ENCODE data around the gene FETUB. TPM values are rescaled to one million over a fixed set of nuclear protein-coding genes. Genes with fewer than 3 reads are reported as not detected.

FETUB gene
- total RNA-seq, 1 experiment from 2014 or later, result not detected

DNA sequence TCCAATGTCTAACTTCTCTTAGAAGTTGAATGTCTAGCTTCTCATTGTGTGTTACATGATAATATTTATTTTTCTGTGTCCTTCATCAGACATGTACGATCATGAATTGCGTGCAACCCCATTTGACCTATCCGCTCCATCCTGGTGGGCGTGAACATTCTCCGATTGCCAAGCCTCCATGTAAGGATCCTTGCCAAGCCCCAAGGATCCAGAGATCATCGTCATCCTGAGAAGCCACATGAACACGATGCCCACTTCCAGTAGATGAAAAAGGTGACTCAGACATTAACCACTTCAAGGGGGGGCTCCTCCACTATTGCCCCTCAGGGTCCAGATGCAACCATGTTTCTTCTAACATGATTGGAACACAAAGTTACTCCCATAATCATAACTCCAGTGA is 51.5 kb downstream of the FETUB start:
- H3K27me3 ChIP-seq (replicated peaks; ENCODE audit: control insufficient read depth, insufficient read depth, low read length), result no peaks in the 10 kb centered on the region
- H3K4me1 ChIP-seq, result peaks cover 6% of the 10 kb centered on the region; the same call in 1 of the 2 replicates
- TF ChIP-seq, protein P1, sequence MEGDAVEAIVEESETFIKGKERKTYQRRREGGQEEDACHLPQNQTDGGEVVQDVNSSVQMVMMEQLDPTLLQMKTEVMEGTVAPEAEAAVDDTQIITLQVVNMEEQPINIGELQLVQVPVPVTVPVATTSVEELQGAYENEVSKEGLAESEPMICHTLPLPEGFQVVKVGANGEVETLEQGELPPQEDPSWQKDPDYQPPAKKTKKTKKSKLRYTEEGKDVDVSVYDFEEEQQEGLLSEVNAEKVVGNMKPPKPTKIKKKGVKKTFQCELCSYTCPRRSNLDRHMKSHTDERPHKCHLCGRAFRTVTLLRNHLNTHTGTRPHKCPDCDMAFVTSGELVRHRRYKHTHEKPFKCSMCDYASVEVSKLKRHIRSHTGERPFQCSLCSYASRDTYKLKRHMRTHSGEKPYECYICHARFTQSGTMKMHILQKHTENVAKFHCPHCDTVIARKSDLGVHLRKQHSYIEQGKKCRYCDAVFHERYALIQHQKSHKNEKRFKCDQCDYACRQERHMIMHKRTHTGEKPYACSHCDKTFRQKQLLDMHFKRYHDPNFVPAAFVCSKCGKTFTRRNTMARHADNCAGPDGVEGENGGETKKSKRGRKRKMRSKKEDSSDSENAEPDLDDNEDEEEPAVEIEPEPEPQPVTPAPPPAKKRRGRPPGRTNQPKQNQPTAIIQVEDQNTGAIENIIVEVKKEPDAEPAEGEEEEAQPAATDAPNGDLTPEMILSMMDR (IDR thresholded peaks at IDR 0.05; ENCODE audit: insufficient read depth in 1 of 2, low read depth in 1 of 2, low read length in 1 of 2, severe bottlenecking in 1 of 2, unreplicated experiment in 1 of 2), result no peak
- DNase-seq, result no peak
- H3K9me3 ChIP-seq, result no peaks in the 10 kb centered on the region
- BruUV-seq (replicated peaks), result no TSS peak
- no peaks in the 10 kb centered on the region for H3K36me3 Mint-ChIP-seq (ENCODE audit: insufficient read depth, unreplicated experiment)
- peaks cover 11% of the 10 kb centered on the region for H3K9me3 Mint-ChIP-seq (ENCODE audit: unreplicated experiment)
- intact Hi-C loops (cut with micrococcal nuclease; ENCODE audit: unreplicated experiment), result no loop called here
- no peak overlapping the region for H3K4me3 ChIP-seq (ENCODE audit: low read depth, low read length)
- ChIA-PET CTCF (no interaction called here), POLR2A (no interaction called here)
- no peak overlapping the region for H3K4me3 Mint-ChIP-seq (ENCODE audit: unreplicated experiment)
- H3K36me3 ChIP-seq (ENCODE audit: control insufficient read depth, insufficient read depth, low read length), result no peaks in the 10 kb centered on the region
- H3K27me3 Mint-ChIP-seq (ENCODE audit: insufficient read depth, unreplicated experiment), result no peaks in the 10 kb centered on the region
- H3K4me1 Mint-ChIP-seq (ENCODE audit: low read depth, unreplicated experiment), result peaks cover 12% of the 10 kb centered on the region
- no peak overlapping the region for H3K27ac Mint-ChIP-seq (ENCODE audit: unreplicated experiment)

DNA sequence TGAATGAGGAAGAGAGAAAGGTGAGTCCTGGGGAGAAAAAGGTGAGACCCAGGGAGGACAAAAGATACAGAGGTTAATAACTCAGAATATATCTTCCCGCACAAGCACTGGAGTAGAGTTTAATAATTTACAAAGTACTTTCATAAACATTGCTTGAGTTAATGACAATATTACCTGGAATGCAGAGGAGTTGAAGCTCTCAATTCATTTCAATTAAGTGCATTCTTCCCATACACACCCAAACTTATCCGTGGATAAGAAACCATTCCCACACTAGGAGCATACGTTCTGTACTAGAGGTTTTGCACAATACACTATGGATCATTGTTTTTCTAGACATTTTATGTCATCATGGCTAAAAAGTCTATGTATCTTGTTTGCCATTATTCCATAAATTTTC is 53.6 kb downstream of the FETUB start:
- BruUV-seq (replicated peaks), result no TSS peak

DNA sequence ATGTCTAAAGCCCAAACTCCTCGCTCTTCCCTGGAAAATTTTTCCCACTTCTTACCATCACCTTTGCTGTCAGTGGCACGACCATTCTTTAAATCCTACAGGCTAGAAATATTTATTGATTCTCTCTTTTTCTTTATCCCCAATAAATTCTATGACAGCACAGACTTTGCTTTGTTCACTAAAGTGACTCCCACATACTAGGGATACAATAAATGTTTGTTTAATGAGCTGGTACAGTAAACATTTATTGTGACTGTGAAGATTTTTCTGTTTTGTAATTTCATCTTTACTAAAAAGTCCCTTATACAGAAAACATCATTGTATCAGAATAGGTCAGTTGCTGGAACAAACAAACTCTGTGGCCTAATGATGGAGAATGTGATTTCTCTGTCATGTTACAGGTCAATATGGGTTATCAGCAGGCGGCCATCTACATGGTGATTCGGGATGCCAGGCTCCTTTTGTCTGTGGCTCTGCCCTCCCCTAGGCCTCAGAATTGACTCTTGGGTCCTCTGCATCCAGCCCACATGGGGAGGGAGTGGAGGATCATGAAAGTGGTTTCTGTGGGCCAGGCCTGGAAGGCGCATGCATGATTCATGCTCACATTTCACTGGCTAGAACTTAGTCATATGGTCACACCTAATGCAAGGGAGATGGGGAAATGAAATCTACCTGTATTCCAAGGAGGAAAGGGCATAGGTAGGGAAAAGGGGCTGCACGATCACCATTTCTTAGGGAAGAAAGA is 54.3 kb downstream of the FETUB start:
- TF ChIP-seq, protein P1 (IDR thresholded peaks at IDR 0.05; ENCODE audit: insufficient read depth in 1 of 2, low read depth in 1 of 2, low read length in 1 of 2, severe bottlenecking in 1 of 2, unreplicated experiment in 1 of 2), result no peak
- BruUV-seq (replicated peaks), result no TSS peak

More for the DNA sequence above, 53.6 kb downstream of the FETUB start:
- ChIA-PET POLR2A (no interaction called here), CTCF (no interaction called here)
- Histone ChIP-seq H3K36me3 (ENCODE audit: control insufficient read depth, insufficient read depth, low read length) (no peaks in the 10 kb centered on the region), H3K4me1 (peaks cover 6% of the 10 kb centered on the region; the same call in 1 of the 2 replicates), H3K27me3 (replicated peaks; ENCODE audit: control insufficient read depth, insufficient read depth, low read length) (no peaks in the 10 kb centered on the region), H3K9me3 (no peaks in the 10 kb centered on the region), H3K4me3 (ENCODE audit: low read depth, low read length) (no peak overlapping the region)
- DNase-seq, result no peak
- H3K4me1 Mint-ChIP-seq (ENCODE audit: low read depth, unreplicated experiment), result peaks cover 12% of the 10 kb centered on the region
- TF ChIP-seq, protein P1 (IDR thresholded peaks at IDR 0.05; ENCODE audit: insufficient read depth in 1 of 2, low read depth in 1 of 2, low read length in 1 of 2, severe bottlenecking in 1 of 2, unreplicated experiment in 1 of 2), result no peak
- no peak overlapping the region for H3K4me3 Mint-ChIP-seq (ENCODE audit: unreplicated experiment)
- intact Hi-C loops (cut with micrococcal nuclease; ENCODE audit: unreplicated experiment), result no loop called here
- H3K27me3 Mint-ChIP-seq (ENCODE audit: insufficient read depth, unreplicated experiment), result no peaks in the 10 kb centered on the region
- H3K36me3 Mint-ChIP-seq (ENCODE audit: insufficient read depth, unreplicated experiment), result no peaks in the 10 kb centered on the region
- no peak overlapping the region for H3K27ac Mint-ChIP-seq (ENCODE audit: unreplicated experiment)
- peaks cover 10% of the 10 kb centered on the region for H3K9me3 Mint-ChIP-seq (ENCODE audit: unreplicated experiment)

More for the DNA sequence above, 54.3 kb downstream of the FETUB start:
- ChIA-PET CTCF (no interaction called here), POLR2A (no interaction called here)
- no peak for DNase-seq
- Mint-ChIP-seq H3K36me3 (ENCODE audit: insufficient read depth, unreplicated experiment) (no peaks in the 10 kb centered on the region), H3K4me1 (ENCODE audit: low read depth, unreplicated experiment) (peaks cover 12% of the 10 kb centered on the region), H3K27me3 (ENCODE audit: insufficient read depth, unreplicated experiment) (no peaks in the 10 kb centered on the region), H3K4me3 (ENCODE audit: unreplicated experiment) (no peak overlapping the region), H3K27ac (ENCODE audit: unreplicated experiment) (no peak overlapping the region), H3K9me3 (ENCODE audit: unreplicated experiment) (peaks cover 10% of the 10 kb centered on the region)
- Histone ChIP-seq H3K9me3 (no peaks in the 10 kb centered on the region), H3K4me3 (ENCODE audit: low read depth, low read length) (no peak overlapping the region), H3K27me3 (replicated peaks; ENCODE audit: control insufficient read depth, insufficient read depth, low read length) (no peaks in the 10 kb centered on the region), H3K4me1 (peaks cover 6% of the 10 kb centered on the region; the same call in 1 of the 2 replicates), H3K36me3 (ENCODE audit: control insufficient read depth, insufficient read depth, low read length) (no peaks in the 10 kb centered on the region)
- intact Hi-C loops (cut with micrococcal nuclease; ENCODE audit: unreplicated experiment), result no loop called here
